Stomach (tissue), 9 donors: ENCODE measurements around the gene TLR7. TPM values are rescaled to one million over a fixed set of nuclear protein-coding genes. Genes with fewer than 3 reads are reported as not detected.

Experiments used
- DNase-seq, 2 donors: peaks; one replicate each; pipeline versions ENCODE4 v3.0.0 to v3.0.0-alpha.2; 2013 to 2019
- H3K27ac ChIP-seq, 5 donors: fragments of 200-600 bp in 4 of 5; sonication (generic) in 4 of 5; one replicate each; pipeline ENCODE4 v1.5.1; 2013 to 2019; ENCODE audit warnings: mild to moderate bottlenecking in 1 of 5, moderate library complexity in 1 of 5
- H3K27me3 ChIP-seq, 3 donors: fragments of 200-600 bp; sonication (generic); one replicate each; pipeline ENCODE4 v1.5.1; 2017 to 2019; ENCODE audit warnings: mixed run types in 1 of 3
- H3K36me3 ChIP-seq, 4 donors: fragments of 200-600 bp; sonication (generic); 1 replicate in 3 of 4; 2 replicates in 1 of 4; pipeline ENCODE4 v1.5.1; 2016 to 2019
- H3K4me1 ChIP-seq, 4 donors: fragments of 200-600 bp; sonication (generic); one replicate each; pipeline ENCODE4 v1.5.1; 2016 to 2019
- H3K4me3 ChIP-seq, 4 donors: fragments of 200-600 bp; sonication (generic) in 3 of 4; one replicate each; pipeline ENCODE4 v1.5.1; 2016 to 2019; ENCODE audit warnings: mild to moderate bottlenecking in 1 of 4
- H3K9me3 ChIP-seq, 4 donors: fragments of 200-600 bp; sonication (generic); one replicate each; pipeline ENCODE4 v1.5.1; 2016 to 2019
- CTCF ChIP-seq, 7 experiments: fragments of 450-650 bp in 4 of 7; fragments of 200-600 bp in 3 of 7; sonication (generic) in 3 of 7; IDR thresholded peaks; one replicate each; pipeline ENCODE4 v1.5.1; 2016 to 2019; ENCODE audit warnings: antibody characterized with exemption in 7 of 7, control low read depth in 2 of 7, mild to moderate bottlenecking in 1 of 7
- EP300 ChIP-seq: sonication (generic); formaldehyde crosslinking; IDR thresholded peaks from one replicate; pipeline ENCODE4 v1.6.1; 2017; ENCODE audit warnings: antibody characterized with exemption
- POLR2A ChIP-seq, 4 donors: fragments of 450-650 bp; IDR thresholded peaks; one replicate each; pipeline ENCODE4 v1.6.1; 2016; ENCODE audit warnings: antibody characterized with exemption in 4 of 4, control low read depth in 2 of 4, mild to moderate bottlenecking in 1 of 4, moderate library complexity in 1 of 4
- POLR2AphosphoS5 ChIP-seq, 3 donors: sonication (generic); formaldehyde crosslinking; IDR thresholded peaks; one replicate each; pipeline ENCODE4 v1.6.1; 2016; ENCODE audit warnings: antibody characterized with exemption in 3 of 3
- WGBS, 5 donors: extraction: QIAGEN DNeasy Blood & Tissue Kit in 3 of 5; methylation state at CpG; one replicate each; pipeline versions ENCODE4 v1.1.5 to v1.1.7; 2013 to 2018; 5-methylcytosine and 5-hydroxymethylcytosine counted together
- intact Hi-C: fragments of 100-400 bp; cut with DNase I; formaldehyde crosslinking; loops from one replicate; pipeline ENCODE4 v1.15.1; 2023; ENCODE audit warnings: low total_unique reads
- polyA plus RNA-seq, 3 donors: library from polyadenylated mRNA; stranded (reverse); fragments of 200-250 nt; gene quantifications; one replicate each; pipeline ENCODE4 v1.2.3, GENCODE V29; 2013
- total RNA-seq, 5 donors: library from RNA; depleted of rRNA; stranded (reverse); fragments of >200 nt; gene quantifications; one replicate each; pipeline versions ENCODE4 v1.1.0 to v1.2.3, GENCODE V29; 2014 to 2016
- donor health status: healthy with polysubstance abuse.
- donor health status: Bipolar disorder and iron deficiency.
- donor health status: healthy.

Gene TLR7
- total and polyA plus RNA-seq, 8 donors: 0.08 to 1.2 (median 0.43) TPM; not detected in 2

GRCh38 chrX:12894074-12895030, 27.5 kb downstream of the TLR7 start:
- intact Hi-C loops: loop anchor here (5.0 kb wide), 1 partner anchor 77 kb away; no protein-coding TSS in a partner anchor
- no peaks in the 10 kb centered on the region for H3K9me3 ChIP-seq
- H3K4me3 ChIP-seq: no peak overlapping the region
- TF ChIP-seq POLR2AphosphoS5 (IDR thresholded peaks at IDR 0.05): no peak
- TF ChIP-seq CTCF (IDR thresholded peaks at IDR 0.05): peak in 5 of 7 experiments; percentile 27 to 61 (median 38)
- H3K27ac ChIP-seq: no peak overlapping the region
- 46 to 52% (median 49%) methylated on average over 12 of the region's 12 CpGs for WGBS, 5 donors
- H3K4me1 ChIP-seq: no peaks in the 10 kb centered on the region
- no peaks in the 10 kb centered on the region for H3K27me3 ChIP-seq
- H3K36me3 ChIP-seq: no peaks in the 10 kb centered on the region
- DNase-seq: peak; percentile 57 to 63

GRCh38 chrX:12895866-12896265, 29.0 kb downstream of the TLR7 start:
- no peaks in the 10 kb centered on the region for H3K9me3 ChIP-seq
- H3K27ac ChIP-seq: no peak overlapping the region
- DNase-seq: no peak
- 47 to 60% (median 52%) methylated on average over 2 of the region's 2 CpGs for WGBS, 5 donors
- no peak overlapping the region for H3K4me3 ChIP-seq
- H3K36me3 ChIP-seq: no peaks in the 10 kb centered on the region
- intact Hi-C loops: loop anchor here (5.0 kb wide), 1 partner anchor 79 kb away; no protein-coding TSS in a partner anchor
- TF ChIP-seq EP300: no peak
- TF ChIP-seq POLR2A (IDR thresholded peaks at IDR 0.05): no peak
- TF ChIP-seq POLR2AphosphoS5 (IDR thresholded peaks at IDR 0.05): no peak
- TF ChIP-seq CTCF (IDR thresholded peaks at IDR 0.05): no peak
- H3K27me3 ChIP-seq: no peaks in the 10 kb centered on the region
- no peaks in the 10 kb centered on the region for H3K4me1 ChIP-seq

GRCh38 chrX:12896935-12897334, 30.1 kb downstream of the TLR7 start:
- DNase-seq: no peak
- TF ChIP-seq POLR2AphosphoS5 (IDR thresholded peaks at IDR 0.05) (no peak), EP300 (no peak), POLR2A (IDR thresholded peaks at IDR 0.05) (no peak), CTCF (IDR thresholded peaks at IDR 0.05) (no peak)
- WGBS, 5 donors: 65 to 88% (median 86%) methylated on average over 4 of the region's 4 CpGs
- Histone ChIP-seq H3K9me3 (no peaks in the 10 kb centered on the region), H3K4me1 (peaks cover 0 to 7% (median 0%) of the 10 kb centered on the region in 4 donors), H3K4me3 (no peak overlapping the region), H3K36me3 (no peaks in the 10 kb centered on the region), H3K27ac (no peak overlapping the region), H3K27me3 (no peaks in the 10 kb centered on the region)
- intact Hi-C loops: loop anchor here (5.0 kb wide), 1 partner anchor 80 kb away; no protein-coding TSS in a partner anchor

GRCh38 chrX:12898073-12898472, 31.2 kb downstream of the TLR7 start:
- H3K36me3 ChIP-seq: no peaks in the 10 kb centered on the region
- 84 to 96% (median 92%) methylated on average over 5 of the region's 5 CpGs for WGBS, 5 donors
- no peak for DNase-seq
- no peak for TF ChIP-seq CTCF (IDR thresholded peaks at IDR 0.05)
- TF ChIP-seq POLR2A (IDR thresholded peaks at IDR 0.05): no peak
- TF ChIP-seq EP300: no peak
- TF ChIP-seq POLR2AphosphoS5 (IDR thresholded peaks at IDR 0.05): no peak
- H3K4me3 ChIP-seq: no peak overlapping the region
- intact Hi-C loops: loop anchor here (5.0 kb wide), 1 partner anchor 81 kb away; no protein-coding TSS in a partner anchor
- no peaks in the 10 kb centered on the region for H3K27me3 ChIP-seq
- H3K27ac ChIP-seq: no peak overlapping the region
- no peaks in the 10 kb centered on the region for H3K9me3 ChIP-seq
- peaks cover 0 to 7% (median 0%) of the 10 kb centered on the region in 4 donors for H3K4me1 ChIP-seq
